RWPE2 (cell line): Measurements from ENCODE around the gene CDH1.

Source experiments
- ATAC-seq: fragments of 200-7000 bp; cut with Tn5 transposase; 3 replicates; pipeline ENCODE4 v1.9.1; 2021; ENCODE audit warnings: low read depth
- DNase-seq: peaks from one replicate; pipeline ENCODE4 v3.0.0-alpha.2; 2020; ENCODE audit warnings: low spot score
- H3K27ac ChIP-seq: fragments of 450-650 bp; 2 replicates; pipeline ENCODE4 v1.5.1; 2017; ENCODE audit warnings: mild to moderate bottlenecking; ENCODE audit not compliant: poor library complexity, severe bottlenecking
- H3K27me3 ChIP-seq: fragments of 250-450 bp; sonication (Bioruptor Pico); 2 replicates; pipeline ENCODE4 v1.5.1; 2021; ENCODE audit warnings: mild to moderate bottlenecking, moderate library complexity; ENCODE audit not compliant: insufficient read depth, poor library complexity, severe bottlenecking
- H3K36me3 ChIP-seq: fragments of 250-450 bp; sonication (Bioruptor Pico); 2 replicates; pipeline ENCODE4 v1.5.1; 2020; ENCODE audit warnings: low read depth, mild to moderate bottlenecking, moderate library complexity
- H3K4me1 ChIP-seq: fragments of 250-450 bp; sonication (Bioruptor Pico); 2 replicates; pipeline ENCODE4 v1.5.1; 2021; ENCODE audit warnings: mild to moderate bottlenecking, moderate library complexity; ENCODE audit not compliant: insufficient read depth, poor library complexity, severe bottlenecking
- H3K4me3 ChIP-seq: fragments of 250-450 bp; sonication (Bioruptor Pico); 2 replicates; pipeline ENCODE4 v1.5.1; 2021; ENCODE audit warnings: mild to moderate bottlenecking, moderate library complexity; ENCODE audit not compliant: severe bottlenecking
- H3K9me3 ChIP-seq: fragments of 250-450 bp; sonication (Bioruptor Pico); 2 replicates; pipeline ENCODE4 v1.5.1; 2021; ENCODE audit warnings: mild to moderate bottlenecking, moderate library complexity; ENCODE audit not compliant: severe bottlenecking
- CTCF ChIP-seq: fragments of 450-650 bp; IDR thresholded peaks from one replicate; pipeline ENCODE4 v1.5.1; 2017; ENCODE audit warnings: mild to moderate bottlenecking, moderate library complexity; ENCODE audit not compliant: poor library complexity, severe bottlenecking

Gene CDH1

DNA sequence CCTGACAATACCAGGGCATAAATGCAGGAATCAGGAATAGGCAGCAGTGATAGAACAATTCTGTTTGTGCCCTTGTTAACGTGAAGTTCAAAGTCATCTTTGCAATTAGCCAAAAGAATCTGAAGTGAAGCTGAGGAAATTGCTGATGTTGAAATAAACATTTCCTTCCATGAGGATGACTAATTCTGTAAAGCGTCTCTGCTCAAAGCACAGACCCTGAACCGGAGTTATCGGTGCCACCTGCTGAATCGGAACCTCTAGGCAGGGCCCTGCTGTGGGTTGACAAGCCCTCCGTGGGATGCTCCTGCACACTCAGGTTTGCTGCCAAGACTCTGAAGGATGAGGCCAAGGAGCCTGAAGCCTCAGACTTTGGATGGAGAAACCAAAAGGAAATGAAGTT lies 37.0 kb upstream of the CDH1 start:
- Histone ChIP-seq H3K27me3 (no peaks in the 10 kb centered on the region), H3K4me3 (no peak overlapping the region), H3K36me3 (peaks cover 45% of the 10 kb centered on the region), H3K9me3 (no peaks in the 10 kb centered on the region), H3K27ac (peak overlapping the region; percentile 9), H3K4me1 (peaks cover 5% of the 10 kb centered on the region)
- DNase-seq: no peak
- TF ChIP-seq CTCF: no peak
- ATAC-seq: peak; percentile 14; the same call in 1 of the 3 replicates

DNA sequence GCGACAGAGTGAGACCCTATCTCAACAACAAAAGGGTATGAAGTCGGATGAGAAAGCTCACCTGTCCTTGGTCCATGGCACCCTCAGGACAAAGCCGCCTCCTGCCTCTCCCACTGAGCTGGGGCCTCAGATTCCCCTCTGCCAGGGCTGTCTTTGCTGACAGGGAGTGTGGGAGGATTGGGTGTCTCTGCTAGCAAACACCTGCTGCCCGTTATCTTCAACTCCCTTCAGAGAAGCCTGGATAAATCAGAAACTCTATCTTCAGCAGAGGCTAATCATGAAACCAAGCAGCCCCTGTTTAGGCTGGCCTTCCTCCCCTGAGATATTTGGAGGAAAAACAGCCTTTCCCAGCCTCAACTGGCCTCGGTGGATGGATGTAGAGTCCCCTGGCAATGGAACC lies 36.3 kb upstream of the CDH1 start:
- ATAC-seq: no peak
- Histone ChIP-seq H3K36me3 (peaks cover 38% of the 10 kb centered on the region), H3K27me3 (no peaks in the 10 kb centered on the region), H3K9me3 (no peaks in the 10 kb centered on the region), H3K27ac (no peak overlapping the region), H3K4me3 (no peak overlapping the region), H3K4me1 (peaks cover 5% of the 10 kb centered on the region)
- TF ChIP-seq CTCF: no peak
- DNase-seq: no peak

DNA sequence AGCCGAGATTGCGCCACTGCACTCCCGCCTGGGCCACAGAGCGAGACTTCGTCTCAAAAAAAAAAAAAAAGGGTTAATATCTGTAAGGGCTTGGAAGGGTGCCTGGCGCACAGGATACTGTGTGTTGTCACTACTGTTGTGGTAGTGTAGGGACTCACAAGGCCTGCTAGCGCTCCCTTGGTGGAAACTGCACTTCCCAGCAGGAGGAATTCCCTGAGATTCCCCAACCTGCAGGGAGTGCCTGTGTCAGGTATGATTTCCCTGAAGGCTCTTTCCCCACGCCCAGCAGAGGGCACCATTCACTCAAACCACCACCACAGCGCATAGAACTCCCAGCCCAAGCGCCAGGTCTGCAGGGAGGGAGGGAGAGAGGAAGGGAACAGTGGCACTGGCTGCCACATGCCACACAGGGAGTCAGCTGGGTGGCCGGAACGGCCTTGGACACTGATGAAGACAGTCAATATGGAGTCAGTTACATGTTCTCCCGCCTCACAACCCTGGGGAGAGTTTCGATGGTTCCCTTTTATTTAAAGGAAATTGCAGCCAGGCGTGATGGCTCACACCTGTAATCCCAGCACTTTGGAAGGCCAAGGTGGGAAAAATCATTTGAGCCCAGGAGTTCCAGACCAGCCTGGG lies 32.7 kb upstream of the CDH1 start:
- DNase-seq: peak; percentile 84
- peak; percentile 24; the same call in 2 of the 3 replicates for ATAC-seq
- no peak overlapping the region for H3K27ac ChIP-seq
- no peaks in the 10 kb centered on the region for H3K9me3 ChIP-seq
- peaks cover 18% of the 10 kb centered on the region for H3K4me1 ChIP-seq
- peaks cover 9% of the 10 kb centered on the region; the same call in 1 of the 2 replicates for H3K36me3 ChIP-seq
- peak; percentile 94 for TF ChIP-seq CTCF
- no peak overlapping the region for H3K4me3 ChIP-seq
- no peaks in the 10 kb centered on the region for H3K27me3 ChIP-seq

GRCh38 chr16:68707340-68708152 lies 29.5 kb upstream of the CDH1 start:
- Histone ChIP-seq H3K27me3 (no peaks in the 10 kb centered on the region), H3K27ac (peak overlapping the region; percentile 94), H3K9me3 (no peaks in the 10 kb centered on the region), H3K36me3 (no peaks in the 10 kb centered on the region), H3K4me3 (no peak overlapping the region), H3K4me1 (peaks cover 12% of the 10 kb centered on the region)
- peak; percentile 79 for TF ChIP-seq CTCF
- ATAC-seq (peak; percentile 91), DNase-seq (peak; percentile 99)
